Progenitor cell of endocrine pancreas (in vitro differentiated cells): ENCODE measurements around the gene FSTL4. TPM values are rescaled to one million over a fixed set of nuclear protein-coding genes. Genes with fewer than 3 reads are reported as not detected.

Experiments used
- DNase-seq: peaks from one replicate; pipeline ENCODE4 v3.0.0; 2021; ENCODE audit warnings: low spot score; ENCODE audit not compliant: unreplicated experiment
- H3K27ac Mint-ChIP-seq: 2 replicates; pipeline ENCODE4 v1.8.0; 2021; ENCODE audit warnings: mild to moderate bottlenecking, moderate library complexity, mixed read lengths
- H3K27me3 Mint-ChIP-seq: 2 replicates; pipeline ENCODE4 v1.8.0; 2021; ENCODE audit warnings: mixed read lengths
- H3K36me3 Mint-ChIP-seq: 2 replicates; pipeline ENCODE4 v1.8.0; 2022; ENCODE audit warnings: mixed read lengths; ENCODE audit not compliant: insufficient read depth
- H3K4me1 Mint-ChIP-seq: 2 replicates; pipeline ENCODE4 v1.8.0; 2021; ENCODE audit warnings: low read depth, mixed read lengths
- H3K4me3 Mint-ChIP-seq: 2 replicates; pipeline ENCODE4 v1.8.0; 2021; ENCODE audit warnings: low read depth, mild to moderate bottlenecking, moderate library complexity, mixed read lengths
- H3K9me3 Mint-ChIP-seq: 2 replicates; pipeline ENCODE4 v1.8.0; 2021; ENCODE audit warnings: low read depth, mixed read lengths
- CTCF ChIP-seq: fragments of 200-600 bp; sonication (generic); IDR thresholded peaks from one replicate; pipeline ENCODE4 v1.5.0; 2021; ENCODE audit warnings: antibody characterized with exemption, mild to moderate bottlenecking; ENCODE audit not compliant: unreplicated experiment
- total RNA-seq: library from RNA; stranded (reverse); gene quantifications from 2 replicates; pipeline ENCODE4 v1.2.1, GENCODE V29; 2021

The FSTL4 gene
- total RNA-seq, 1 donor from 2014 or later: 2.4 TPM

- H3K9me3 Mint-ChIP-seq: no peaks in the 10 kb centered on the region
- DNase-seq: no peak
- no peaks in the 10 kb centered on the region for H3K4me1 Mint-ChIP-seq
- H3K4me3 Mint-ChIP-seq: no peak overlapping the region
- H3K27me3 Mint-ChIP-seq: peaks cover 29% of the 10 kb centered on the region
- no peak overlapping the region for H3K27ac Mint-ChIP-seq
- no peaks in the 10 kb centered on the region for H3K36me3 Mint-ChIP-seq
- TF ChIP-seq CTCF: no peak
These were observed 8.6 kb downstream of the FSTL4 start for GRCh38 chr5:133603711-133604110.

- peaks cover 23% of the 10 kb centered on the region for H3K27me3 Mint-ChIP-seq
- no peak for TF ChIP-seq CTCF
- no peak overlapping the region for H3K27ac Mint-ChIP-seq
- no peaks in the 10 kb centered on the region for H3K9me3 Mint-ChIP-seq
- H3K36me3 Mint-ChIP-seq: no peaks in the 10 kb centered on the region
- H3K4me1 Mint-ChIP-seq: no peaks in the 10 kb centered on the region
- DNase-seq: no peak
- no peak overlapping the region for H3K4me3 Mint-ChIP-seq
These were observed 9.4 kb downstream of the FSTL4 start for GRCh38 chr5:133602835-133603380.

GRCh38 chr5:133599600-133599999 lies 12.7 kb downstream of the FSTL4 start:
- no peaks in the 10 kb centered on the region for H3K36me3 Mint-ChIP-seq
- no peaks in the 10 kb centered on the region for H3K9me3 Mint-ChIP-seq
- H3K4me1 Mint-ChIP-seq: no peaks in the 10 kb centered on the region
- H3K27ac Mint-ChIP-seq: no peak overlapping the region
- H3K27me3 Mint-ChIP-seq: peaks cover 22% of the 10 kb centered on the region
- no peak for TF ChIP-seq CTCF
- DNase-seq: no peak
- H3K4me3 Mint-ChIP-seq: no peak overlapping the region

- no peak overlapping the region for H3K4me3 Mint-ChIP-seq
- H3K9me3 Mint-ChIP-seq: no peaks in the 10 kb centered on the region
- H3K4me1 Mint-ChIP-seq: no peaks in the 10 kb centered on the region
- no peak for DNase-seq
- no peak for TF ChIP-seq CTCF
- no peaks in the 10 kb centered on the region for H3K36me3 Mint-ChIP-seq
- H3K27ac Mint-ChIP-seq: no peak overlapping the region
- H3K27me3 Mint-ChIP-seq: peaks cover 21% of the 10 kb centered on the region
These were observed 13.3 kb downstream of the FSTL4 start for GRCh38 chr5:133599044-133599443.

GRCh38 chr5:133596049-133596448 lies 16.3 kb downstream of the FSTL4 start:
- DNase-seq: no peak
- no peaks in the 10 kb centered on the region for H3K9me3 Mint-ChIP-seq

More at GRCh38 chr5:133596049-133596448, 16.3 kb downstream of the FSTL4 start:
- Mint-ChIP-seq H3K4me1 (no peaks in the 10 kb centered on the region), H3K27ac (no peak overlapping the region), H3K4me3 (no peak overlapping the region), H3K36me3 (no peaks in the 10 kb centered on the region), H3K27me3 (peaks cover 6% of the 10 kb centered on the region)
- TF ChIP-seq CTCF: no peak
